ENCODE data around the gene LRRC73.
"Not testable (repeated sequence)": the region's sequence is repeated elsewhere in the genome, so short reads cannot be mapped to it uniquely, and the experiment has no call there.

- TF ChIP-seq CTCF (conservative IDR thresholded peaks at IDR 0.05; ENCODE audit: low read depth, low read length); EZH2 (IDR thresholded peaks at IDR 0.05; ENCODE audit: borderline replicate concordance, low read depth, low read length, poor library complexity, severe bottlenecking): not testable (repeated sequence)
Observed at GRCh38 chr6:43538986-43539385, 28.8 kb upstream of the LRRC73 start.

Data from A673 (cell line).